Amniotic stem cell (primary cell): ENCODE data around the gene MMRN2.
"Not testable (repeated sequence)": the region's sequence is repeated elsewhere in the genome, so short reads cannot be mapped to it uniquely, and the experiment has no call there.

ENCODE experiments used
- DNase-seq: peaks from one replicate; lab custom pipeline; 2025; lab: John Stamatoyannopoulos, UW

Gene MMRN2

GRCh38 chr10:86940677-86941076, 16.7 kb downstream of the MMRN2 start:
- DNase-seq = no peak

GRCh38 chr10:86940076-86940475, 17.3 kb downstream of the MMRN2 start:
- not testable (repeated sequence) for DNase-seq

DNA sequence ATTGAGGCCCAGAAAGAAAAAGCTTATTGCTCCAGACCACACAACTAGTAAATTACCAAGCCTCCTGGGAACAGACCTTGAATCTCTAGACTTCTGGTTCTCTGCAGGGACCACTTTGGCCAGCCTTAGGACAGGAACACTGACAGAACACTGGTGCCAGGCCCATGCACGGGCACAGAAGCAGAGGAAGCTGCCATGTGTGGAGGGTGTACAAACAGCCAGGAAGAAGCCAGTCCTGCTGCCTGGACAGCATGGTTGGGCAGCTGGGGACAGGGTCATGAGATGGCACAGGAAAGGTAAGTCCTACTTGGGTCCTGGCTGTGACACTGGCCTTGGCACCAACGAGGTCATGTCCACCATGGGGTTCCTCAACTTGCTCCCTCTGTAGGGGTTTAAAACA, 19.2 kb downstream of the MMRN2 start:
- no peak for DNase-seq

DNA sequence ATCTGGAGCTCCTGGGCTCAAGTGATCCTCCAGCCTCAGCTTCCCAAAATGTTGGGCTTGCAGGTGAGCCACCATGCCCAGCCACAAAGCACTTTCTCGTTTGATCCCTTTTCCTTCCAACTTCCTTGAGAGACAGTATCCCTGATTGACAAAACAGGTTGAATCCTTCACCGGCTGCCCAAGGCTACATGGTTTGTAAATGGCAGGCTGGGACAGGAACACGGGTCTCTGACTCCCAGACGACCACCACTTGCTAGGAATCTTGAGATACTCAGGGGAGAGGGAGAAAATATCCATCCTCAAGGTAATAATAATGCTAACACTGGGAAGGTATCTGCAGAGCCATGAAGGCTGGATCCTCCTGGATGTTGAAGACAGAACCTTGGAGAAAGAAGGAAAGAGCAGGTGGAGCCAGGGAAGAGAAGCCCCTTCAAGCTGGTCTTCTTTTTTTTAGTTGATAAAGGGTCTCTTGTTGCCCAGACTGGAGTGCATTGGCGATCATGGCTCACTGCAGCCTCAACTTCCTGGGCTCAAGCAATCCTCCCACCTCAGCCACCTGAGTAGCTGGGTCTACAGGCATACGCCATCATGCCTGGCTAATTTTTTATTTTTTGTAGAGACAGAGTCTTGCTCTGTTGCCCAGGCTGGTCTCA, 19.8 kb downstream of the MMRN2 start:
- DNase-seq = no peak

GRCh38 chr10:86936661-86937501, 20.5 kb downstream of the MMRN2 start:
- DNase-seq = no peak

- not testable (repeated sequence) for DNase-seq
Measured at GRCh38 chr10:86934162-86934711, 23.2 kb downstream of the MMRN2 start.

GRCh38 chr10:86932674-86933073, 24.7 kb downstream of the MMRN2 start:
- no peak for DNase-seq

DNA sequence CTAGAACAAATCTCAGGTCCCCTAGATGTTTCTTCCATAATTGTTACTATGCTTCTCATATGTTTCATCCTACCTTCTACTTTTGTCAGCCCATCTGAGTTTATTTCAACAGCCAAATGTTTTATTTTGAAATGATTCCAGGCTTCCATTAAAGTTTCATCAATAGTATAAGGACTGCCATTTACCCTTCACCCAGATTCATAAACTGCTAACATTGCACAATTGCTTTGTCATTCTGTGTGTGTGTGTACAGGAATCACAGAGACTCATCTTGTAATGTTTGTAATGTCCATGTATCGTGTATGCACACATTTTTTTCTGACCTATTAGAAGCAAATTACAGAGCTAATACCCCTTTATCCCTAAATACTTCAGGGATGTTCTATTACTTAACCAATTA, 25.5 kb downstream of the MMRN2 start:
- no peak for DNase-seq

GRCh38 chr10:86929468-86930380, 27.7 kb downstream of the MMRN2 start:
- no peak for DNase-seq

DNA sequence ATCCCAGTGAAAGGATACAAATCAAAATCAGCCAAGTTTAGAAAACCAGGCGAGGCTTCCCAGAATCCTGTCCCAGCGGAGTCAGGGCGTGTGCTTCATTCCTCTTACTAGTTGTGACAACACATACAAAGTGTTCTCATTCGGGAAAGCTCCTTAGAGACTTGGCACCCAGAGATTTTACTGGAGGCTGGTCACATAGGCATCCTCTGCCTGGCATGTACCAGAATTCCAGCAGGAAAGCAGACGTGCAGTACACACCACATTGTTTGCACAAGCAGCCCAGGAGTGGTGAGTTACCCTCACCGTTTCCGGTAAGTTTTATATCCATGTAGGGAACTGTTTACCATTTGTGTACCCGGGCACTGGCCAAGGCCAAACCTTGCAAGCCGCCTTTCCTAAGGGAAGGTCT, 34.9 kb downstream of the MMRN2 start:
- no peak for DNase-seq

DNA sequence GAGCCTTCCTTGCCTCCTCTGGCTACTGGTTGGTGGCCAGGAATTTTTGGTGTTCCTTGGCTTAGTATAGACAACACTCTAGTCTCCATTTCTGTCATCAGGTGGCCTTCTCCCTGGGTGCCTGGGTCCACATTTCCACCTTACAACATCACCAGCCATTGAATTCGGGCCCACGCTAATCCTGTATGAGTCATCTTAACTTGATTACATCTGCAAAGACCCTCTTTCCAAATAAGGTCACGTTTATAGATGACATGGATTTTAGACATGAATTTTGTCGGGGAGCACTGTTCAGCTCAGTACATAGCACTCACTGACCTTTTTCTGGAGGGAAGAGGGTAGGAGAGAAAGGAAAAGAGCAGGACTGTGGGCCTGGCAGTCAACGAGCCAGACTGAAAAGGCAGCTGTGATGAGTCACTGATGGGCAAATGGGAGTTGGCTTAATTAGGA, 39.4 kb downstream of the MMRN2 start:
- peak; percentile 10 for DNase-seq

DNA sequence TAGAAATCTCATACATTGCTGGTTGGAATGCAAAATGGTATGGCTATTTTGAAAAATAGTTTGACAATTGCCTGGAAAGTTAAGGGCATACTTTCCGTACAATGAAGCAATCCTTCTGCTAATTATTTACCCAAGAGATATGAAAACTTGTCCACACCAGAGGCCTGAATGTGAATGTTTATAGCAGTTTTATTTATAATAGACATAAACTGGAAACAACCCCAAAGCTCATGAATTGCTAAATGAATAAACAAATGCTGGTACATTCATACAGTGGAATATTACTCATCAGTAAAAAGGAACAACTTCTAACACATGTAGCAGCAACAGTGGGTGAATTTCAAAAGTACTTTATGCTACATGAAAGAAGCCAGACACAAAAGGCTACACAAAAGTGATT, 42.7 kb downstream of the MMRN2 start:
- no peak for DNase-seq

DNA sequence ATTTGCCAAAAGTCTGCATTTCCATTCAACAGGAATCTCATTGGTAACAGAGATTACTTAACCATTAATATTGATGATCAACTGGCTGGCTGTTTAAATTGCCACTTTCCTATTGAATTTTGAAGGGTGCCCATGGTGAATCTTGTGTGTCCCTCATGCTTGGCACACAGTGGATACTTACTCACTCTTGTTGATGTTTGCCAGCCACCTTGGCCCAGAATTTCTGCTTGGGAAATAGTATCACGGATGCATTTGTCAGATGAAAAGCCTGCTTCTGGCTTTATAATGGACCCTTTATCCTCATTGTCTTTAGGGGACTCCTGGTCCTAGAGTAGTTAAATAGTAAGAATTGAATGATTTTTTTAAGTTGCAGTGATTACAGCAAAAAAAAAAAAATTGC, 52.0 kb downstream of the MMRN2 start:
- no peak for DNase-seq

GRCh38 chr10:86904600-86904999, 52.8 kb downstream of the MMRN2 start:
- no peak for DNase-seq

DNA sequence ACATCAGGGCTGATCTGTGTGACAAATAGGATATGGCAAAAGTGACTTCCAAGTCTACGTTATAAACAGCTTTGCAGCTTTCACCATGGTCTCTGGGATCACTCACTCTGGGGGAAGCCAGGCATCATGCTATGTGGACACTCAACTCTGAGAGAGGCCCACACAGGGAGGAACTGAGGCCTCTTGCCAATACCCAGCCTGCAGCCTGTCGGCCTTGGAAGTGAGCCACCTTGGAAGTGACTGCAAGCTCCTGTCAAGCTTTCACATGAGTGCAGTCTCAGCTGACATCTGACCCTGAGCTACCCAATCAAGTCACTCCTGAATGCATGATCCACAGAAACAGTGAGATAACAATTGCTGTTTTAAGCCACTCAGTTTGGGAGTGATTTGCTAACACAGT, 56.5 kb downstream of the MMRN2 start:
- no peak for DNase-seq

DNA sequence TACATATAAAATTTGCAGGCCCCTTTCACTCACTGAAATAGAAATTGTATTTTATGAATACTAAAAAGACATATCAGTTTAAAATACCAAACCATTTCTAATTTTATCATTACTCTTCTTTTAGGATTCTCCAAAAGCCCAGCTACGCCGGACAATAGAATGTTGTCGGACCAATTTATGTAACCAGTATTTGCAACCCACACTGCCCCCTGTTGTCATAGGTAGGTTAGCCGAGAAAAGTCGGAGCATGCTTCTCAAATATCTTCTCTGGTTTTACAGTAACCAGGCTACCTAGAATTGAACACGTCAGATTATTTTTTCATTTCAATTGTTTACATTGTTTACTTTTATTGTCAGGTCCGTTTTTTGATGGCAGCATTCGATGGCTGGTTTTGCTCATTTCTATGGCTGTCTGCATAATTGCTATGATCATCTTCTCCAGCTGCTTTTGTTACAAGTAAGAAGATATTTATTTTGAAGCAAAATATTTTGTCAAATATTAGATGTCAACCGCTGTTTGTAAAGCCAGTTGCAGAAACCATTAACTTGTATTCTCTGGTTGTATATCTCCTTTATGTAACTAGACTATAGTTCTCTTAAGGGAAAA, 57.6 kb downstream of the MMRN2 start:
- DNase-seq = peak; percentile 26

- DNase-seq = no peak
Measured at GRCh38 chr10:86899132-86899531, 58.3 kb downstream of the MMRN2 start.

DNA sequence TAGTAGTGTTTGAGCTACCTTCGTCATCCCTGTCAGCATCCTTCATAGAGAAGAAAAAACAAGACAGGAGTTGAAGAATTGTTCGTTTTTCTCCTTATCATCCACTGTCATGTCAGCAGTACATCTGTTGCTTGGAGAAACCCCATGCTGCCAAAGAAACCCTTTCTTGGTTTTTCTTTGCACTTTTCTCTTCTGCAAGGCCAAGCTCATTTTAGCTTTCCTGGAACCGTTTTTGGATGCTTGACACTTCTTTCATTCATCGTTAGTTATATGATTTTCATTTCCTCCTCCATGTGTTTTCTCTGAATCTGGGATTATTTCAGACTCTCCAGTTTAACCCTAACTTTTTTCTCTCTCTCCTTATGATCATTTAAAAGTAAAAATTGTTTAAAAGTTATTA, 58.9 kb downstream of the MMRN2 start:
- DNase-seq = no peak

DNA sequence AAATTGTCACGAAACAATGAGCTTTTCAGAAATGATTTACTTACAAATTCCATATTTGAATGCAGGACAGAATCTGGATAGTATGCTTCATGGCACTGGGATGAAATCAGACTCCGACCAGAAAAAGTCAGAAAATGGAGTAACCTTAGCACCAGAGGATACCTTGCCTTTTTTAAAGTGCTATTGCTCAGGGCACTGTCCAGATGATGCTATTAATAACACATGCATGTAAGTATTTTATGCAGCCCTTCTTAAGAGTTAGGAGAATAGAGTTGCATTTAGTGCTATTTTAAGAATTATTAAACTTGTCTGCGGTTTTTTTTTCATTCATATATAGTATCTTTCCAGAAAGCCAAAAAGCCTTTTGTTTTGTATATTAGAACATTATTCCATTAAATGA, 67.4 kb downstream of the MMRN2 start:
- no peak for DNase-seq

- peak; percentile 25 for DNase-seq
Measured at GRCh38 chr10:86888585-86889381, 68.6 kb downstream of the MMRN2 start.
